ENCODE results near the gene DLG2.
A peak's percentile ranks its signal among the peaks of the same experiment; 100 is the strongest.

The DLG2 gene

DNA sequence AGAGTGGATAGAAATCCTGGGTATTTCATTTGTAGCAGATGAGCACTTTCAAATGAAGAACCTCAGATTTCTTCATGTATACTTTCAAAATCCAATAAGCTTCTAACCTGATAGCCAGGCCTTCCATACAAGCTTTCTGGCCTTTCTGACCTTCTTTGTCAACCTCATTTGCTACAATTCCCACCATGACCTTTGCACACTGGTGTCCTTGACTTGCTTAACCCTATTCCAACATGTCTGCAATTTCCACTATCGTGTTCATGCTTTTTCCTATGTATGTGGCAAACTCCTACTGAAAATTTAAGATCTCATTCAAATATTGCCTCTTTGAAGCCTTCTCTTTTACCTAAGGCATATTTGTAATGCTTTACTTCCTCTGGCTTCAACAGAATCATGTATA lies 2098.9 kb downstream of the DLG2 start:
- DNase-seq (ENCODE audit: insufficient read length, low spot score) = no peak
- no peak for FAIRE-seq
- TF ChIP-seq, protein P1, sequence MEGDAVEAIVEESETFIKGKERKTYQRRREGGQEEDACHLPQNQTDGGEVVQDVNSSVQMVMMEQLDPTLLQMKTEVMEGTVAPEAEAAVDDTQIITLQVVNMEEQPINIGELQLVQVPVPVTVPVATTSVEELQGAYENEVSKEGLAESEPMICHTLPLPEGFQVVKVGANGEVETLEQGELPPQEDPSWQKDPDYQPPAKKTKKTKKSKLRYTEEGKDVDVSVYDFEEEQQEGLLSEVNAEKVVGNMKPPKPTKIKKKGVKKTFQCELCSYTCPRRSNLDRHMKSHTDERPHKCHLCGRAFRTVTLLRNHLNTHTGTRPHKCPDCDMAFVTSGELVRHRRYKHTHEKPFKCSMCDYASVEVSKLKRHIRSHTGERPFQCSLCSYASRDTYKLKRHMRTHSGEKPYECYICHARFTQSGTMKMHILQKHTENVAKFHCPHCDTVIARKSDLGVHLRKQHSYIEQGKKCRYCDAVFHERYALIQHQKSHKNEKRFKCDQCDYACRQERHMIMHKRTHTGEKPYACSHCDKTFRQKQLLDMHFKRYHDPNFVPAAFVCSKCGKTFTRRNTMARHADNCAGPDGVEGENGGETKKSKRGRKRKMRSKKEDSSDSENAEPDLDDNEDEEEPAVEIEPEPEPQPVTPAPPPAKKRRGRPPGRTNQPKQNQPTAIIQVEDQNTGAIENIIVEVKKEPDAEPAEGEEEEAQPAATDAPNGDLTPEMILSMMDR (IDR thresholded peaks at IDR 0.05; ENCODE audit: insufficient read depth, missing control alignments) = no peak

GRCh38 chr11:83523676-83524075 lies 2103.5 kb downstream of the DLG2 start:
- DNase-seq (ENCODE audit: insufficient read length, low spot score) = no peak
- no peak for FAIRE-seq
- TF ChIP-seq, protein P1 (IDR thresholded peaks at IDR 0.05; ENCODE audit: insufficient read depth, missing control alignments) = no peak

DNA sequence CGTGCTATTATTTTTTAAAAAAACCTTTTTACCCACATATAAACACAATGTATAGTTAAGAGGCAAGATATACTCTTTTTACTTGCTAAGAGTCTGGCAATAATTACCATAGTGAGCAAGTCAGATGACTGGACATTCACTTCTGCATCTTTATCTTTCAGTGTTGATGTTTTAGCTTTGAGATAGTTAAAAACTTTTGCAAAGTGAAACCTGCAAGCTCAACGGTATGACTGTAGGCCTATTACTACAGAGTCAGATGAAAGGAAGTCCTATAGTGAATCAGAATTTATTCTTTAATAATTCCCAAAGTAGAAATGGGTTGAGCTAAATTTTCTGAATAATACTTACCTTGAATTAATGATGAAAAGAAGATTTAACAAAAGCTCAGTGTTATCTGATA lies 2104.2 kb downstream of the DLG2 start:
- TF ChIP-seq, protein P1 (IDR thresholded peaks at IDR 0.05; ENCODE audit: insufficient read depth, missing control alignments) = no peak
- FAIRE-seq (no peak), DNase-seq (ENCODE audit: insufficient read length, low spot score) (no peak)

DNA sequence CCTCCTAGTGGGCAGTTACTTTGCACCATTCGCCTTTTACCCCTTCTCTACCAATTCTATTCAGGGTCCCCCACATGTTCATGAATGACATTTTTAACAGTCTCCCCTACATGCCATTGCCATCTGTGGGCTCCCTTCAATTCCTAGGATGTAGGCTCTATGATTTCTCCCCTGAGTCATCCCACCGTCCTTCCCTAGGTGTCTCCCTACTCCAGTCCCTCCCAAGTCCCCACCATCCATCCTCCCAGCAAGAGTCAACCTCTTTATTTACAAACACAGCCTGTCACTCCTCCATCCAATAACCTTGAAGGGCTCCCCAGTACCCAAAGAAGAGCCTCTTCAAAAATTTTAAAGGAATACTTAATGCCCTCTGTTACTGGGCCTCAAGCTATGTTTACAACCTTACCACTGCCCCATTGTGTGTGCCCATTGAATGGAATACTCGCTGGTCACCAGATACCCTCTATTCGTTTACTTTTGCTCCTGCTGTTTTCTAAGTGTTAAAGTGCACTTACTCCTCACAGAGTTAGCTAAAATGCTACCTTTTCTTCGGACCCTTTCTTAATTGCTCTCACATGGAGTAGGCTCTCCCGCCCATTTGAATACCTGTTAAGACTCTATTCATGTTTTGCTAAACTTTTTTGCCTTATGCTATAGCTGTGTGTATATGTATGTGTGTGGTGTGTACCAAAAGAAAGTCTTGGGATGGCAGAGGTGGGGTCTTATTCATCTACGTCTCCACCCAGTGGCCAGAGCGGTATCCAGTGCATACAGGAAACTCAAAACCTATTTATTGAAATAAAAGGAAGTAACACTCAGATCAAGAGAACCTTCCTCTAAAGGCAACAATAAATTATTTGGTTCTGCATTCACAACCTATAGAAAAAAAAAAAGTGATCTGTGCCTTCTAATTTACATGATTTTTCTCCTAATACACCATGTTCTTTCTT lies 2105.2 kb downstream of the DLG2 start:
- DNase-seq (ENCODE audit: insufficient read length, low spot score) (no peak), FAIRE-seq (no peak)
- TF ChIP-seq, protein P1 (IDR thresholded peaks at IDR 0.05; ENCODE audit: insufficient read depth, missing control alignments) = peak; percentile 40

- TF ChIP-seq, protein P1 (IDR thresholded peaks at IDR 0.05; ENCODE audit: insufficient read depth, missing control alignments) = no peak
- FAIRE-seq (no peak), DNase-seq (ENCODE audit: insufficient read length, low spot score) (no peak)
Observed at GRCh38 chr11:83520849-83521248, 2106.3 kb downstream of the DLG2 start.

- TF ChIP-seq, protein P1 (IDR thresholded peaks at IDR 0.05; ENCODE audit: insufficient read depth, missing control alignments) = no peak
- no peak for DNase-seq (ENCODE audit: insufficient read length, low spot score)
- FAIRE-seq = no peak
Observed at GRCh38 chr11:83511646-83512045, 2115.5 kb downstream of the DLG2 start.
